Caco-2 (cell line): Measurements from ENCODE around the gene HRH2. TPM values are rescaled to one million over a fixed set of nuclear protein-coding genes. Genes with fewer than 3 reads are reported as not detected.

Experiments used
- BruUV-seq: library from RNA; stranded (reverse); fragments of 400-500 nt; replicated peaks from 2 replicates; lab custom pipeline; 2021; lab: Mats Ljungman, UMichigan
- CTCF ChIA-PET: fragments of 300-600 bp; sonication (Branson Sonifier 250); formaldehyde crosslinking; loops from one replicate; lab custom pipeline; 2022; ENCODE audit warnings: antibody characterized with exemption; lab: Charles Lee
- POLR2A ChIA-PET: fragments of 300-600 bp; sonication (Branson Sonifier 250); formaldehyde crosslinking; loops from one replicate; lab custom pipeline; 2022; ENCODE audit warnings: antibody characterized with exemption; lab: Charles Lee
- DNase-seq, 2 experiments: peaks; one replicate each; pipeline versions ENCODE4 v3.0.0 to v3.0.0-alpha.2; 2020 to 2022
- H3K27me3 ChIP-seq: replicated peaks from 2 replicates; pipeline ENCODE4 v1.6.0; 2011; ENCODE audit warnings: low read length; ENCODE audit not compliant: control insufficient read depth, insufficient read depth
- H3K36me3 ChIP-seq: 2 replicates; pipeline ENCODE4 v1.5.1; 2011; ENCODE audit warnings: low read length; ENCODE audit not compliant: control insufficient read depth, insufficient read depth
- H3K4me1 ChIP-seq: fragments of 250-450 bp; sonication (Bioruptor Pico); 2 replicates; pipeline ENCODE4 v1.5.1; 2020; ENCODE audit warnings: mild to moderate bottlenecking
- H3K4me3 ChIP-seq: 2 replicates; pipeline ENCODE4 v1.5.1; 2011; ENCODE audit warnings: low read depth, mild to moderate bottlenecking, control low read depth, low read length
- H3K9me3 ChIP-seq: fragments of 250-450 bp; sonication (Bioruptor Pico); 2 replicates; pipeline ENCODE4 v1.5.1; 2020; ENCODE audit warnings: mild to moderate bottlenecking, moderate library complexity
- H3K27ac Mint-ChIP-seq: one replicate; pipeline ENCODE4 v1.8.0; 2022; ENCODE audit warnings: mixed read lengths; ENCODE audit not compliant: unreplicated experiment
- H3K27me3 Mint-ChIP-seq: one replicate; pipeline ENCODE4 v1.8.0; 2022; ENCODE audit warnings: mixed read lengths; ENCODE audit not compliant: insufficient read depth, unreplicated experiment
- H3K36me3 Mint-ChIP-seq: one replicate; pipeline ENCODE4 v1.8.0; 2022; ENCODE audit warnings: mild to moderate bottlenecking, mixed read lengths; ENCODE audit not compliant: insufficient read depth, unreplicated experiment
- H3K4me1 Mint-ChIP-seq: one replicate; pipeline ENCODE4 v1.8.0; 2022; ENCODE audit warnings: low read depth, mixed read lengths; ENCODE audit not compliant: unreplicated experiment
- H3K4me3 Mint-ChIP-seq: one replicate; pipeline ENCODE4 v1.8.0; 2022; ENCODE audit warnings: mild to moderate bottlenecking, moderate library complexity, mixed read lengths; ENCODE audit not compliant: unreplicated experiment
- H3K9me3 Mint-ChIP-seq: one replicate; pipeline ENCODE4 v1.8.0; 2022; ENCODE audit warnings: mixed read lengths; ENCODE audit not compliant: unreplicated experiment
- intact Hi-C: fragments of 100-400 bp; cut with micrococcal nuclease; formaldehyde crosslinking; loops from one replicate; pipeline ENCODE4 v1.10.0; 2022; ENCODE audit not compliant: unreplicated experiment
- total RNA-seq: library from RNA; stranded (reverse); gene quantifications from 2 replicates; pipeline ENCODE4 v1.2.3, GENCODE V29; 2022
- TF ChIP-seq, protein P1 (sequence below), 2 experiments: fragments of 200-600 bp in 1 of 2; IDR thresholded peaks; 1 replicate in 1 of 2; 2 replicates in 1 of 2; pipeline versions ENCODE4 v1.5.1 to v1.8.0; 2011 to 2022; ENCODE audit warnings: antibody characterized with exemption in 1 of 2, control low read depth in 1 of 2, inconsistent platforms in 1 of 2, low read depth in 1 of 2, low read length in 1 of 2, mild to moderate bottlenecking in 1 of 2, moderate library complexity in 1 of 2; ENCODE audit not compliant: insufficient read depth in 1 of 2, severe bottlenecking in 1 of 2, unreplicated experiment in 1 of 2

HRH2 gene
- total RNA-seq, 1 experiment from 2014 or later: not detected

- H3K4me1 Mint-ChIP-seq: peaks cover 14% of the 10 kb centered on the region
- TF ChIP-seq, protein P1, sequence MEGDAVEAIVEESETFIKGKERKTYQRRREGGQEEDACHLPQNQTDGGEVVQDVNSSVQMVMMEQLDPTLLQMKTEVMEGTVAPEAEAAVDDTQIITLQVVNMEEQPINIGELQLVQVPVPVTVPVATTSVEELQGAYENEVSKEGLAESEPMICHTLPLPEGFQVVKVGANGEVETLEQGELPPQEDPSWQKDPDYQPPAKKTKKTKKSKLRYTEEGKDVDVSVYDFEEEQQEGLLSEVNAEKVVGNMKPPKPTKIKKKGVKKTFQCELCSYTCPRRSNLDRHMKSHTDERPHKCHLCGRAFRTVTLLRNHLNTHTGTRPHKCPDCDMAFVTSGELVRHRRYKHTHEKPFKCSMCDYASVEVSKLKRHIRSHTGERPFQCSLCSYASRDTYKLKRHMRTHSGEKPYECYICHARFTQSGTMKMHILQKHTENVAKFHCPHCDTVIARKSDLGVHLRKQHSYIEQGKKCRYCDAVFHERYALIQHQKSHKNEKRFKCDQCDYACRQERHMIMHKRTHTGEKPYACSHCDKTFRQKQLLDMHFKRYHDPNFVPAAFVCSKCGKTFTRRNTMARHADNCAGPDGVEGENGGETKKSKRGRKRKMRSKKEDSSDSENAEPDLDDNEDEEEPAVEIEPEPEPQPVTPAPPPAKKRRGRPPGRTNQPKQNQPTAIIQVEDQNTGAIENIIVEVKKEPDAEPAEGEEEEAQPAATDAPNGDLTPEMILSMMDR (IDR thresholded peaks at IDR 0.05; ENCODE audit: insufficient read depth in 1 of 2, low read depth in 1 of 2, low read length in 1 of 2, severe bottlenecking in 1 of 2, unreplicated experiment in 1 of 2): no peak
- H3K9me3 Mint-ChIP-seq: peaks cover 25% of the 10 kb centered on the region
- intact Hi-C loops: no loop called here
- Histone ChIP-seq H3K9me3 (no peaks in the 10 kb centered on the region), H3K27me3 (no peaks in the 10 kb centered on the region), H3K36me3 (no peaks in the 10 kb centered on the region), H3K4me3 (no peak overlapping the region), H3K4me1 (peaks cover under 1% of the 10 kb centered on the region; the same call in 1 of the 2 replicates)
- ChIA-PET POLR2A (no interaction called here), CTCF (no interaction called here)
- H3K27me3 Mint-ChIP-seq: no peaks in the 10 kb centered on the region
- no peaks in the 10 kb centered on the region for H3K36me3 Mint-ChIP-seq
- H3K27ac Mint-ChIP-seq: no peak overlapping the region
- peak in 1 of 2 experiments; percentile 7 for DNase-seq
- H3K4me3 Mint-ChIP-seq: no peak overlapping the region
- no TSS peak for BruUV-seq
Observed at GRCh38 chr5:175712313-175712680, 54.4 kb downstream of the HRH2 start.

- Mint-ChIP-seq H3K4me1 (peaks cover 14% of the 10 kb centered on the region), H3K27ac (no peak overlapping the region), H3K4me3 (no peak overlapping the region), H3K27me3 (no peaks in the 10 kb centered on the region), H3K9me3 (peaks cover 25% of the 10 kb centered on the region), H3K36me3 (no peaks in the 10 kb centered on the region)
- POLR2A ChIA-PET: no interaction called here
- CTCF ChIA-PET: no interaction called here
- H3K9me3 ChIP-seq: no peaks in the 10 kb centered on the region
- H3K4me1 ChIP-seq: no peaks in the 10 kb centered on the region
- DNase-seq: peak in 1 of 2 experiments; percentile 23
- TF ChIP-seq, protein P1 (IDR thresholded peaks at IDR 0.05; ENCODE audit: insufficient read depth in 1 of 2, low read depth in 1 of 2, low read length in 1 of 2, severe bottlenecking in 1 of 2, unreplicated experiment in 1 of 2): no peak
- H3K27me3 ChIP-seq: no peaks in the 10 kb centered on the region
- no peaks in the 10 kb centered on the region for H3K36me3 ChIP-seq
- no TSS peak for BruUV-seq
- intact Hi-C loops: no loop called here
- H3K4me3 ChIP-seq: no peak overlapping the region
Observed at GRCh38 chr5:175712681-175713085, 54.8 kb downstream of the HRH2 start.

DNA sequence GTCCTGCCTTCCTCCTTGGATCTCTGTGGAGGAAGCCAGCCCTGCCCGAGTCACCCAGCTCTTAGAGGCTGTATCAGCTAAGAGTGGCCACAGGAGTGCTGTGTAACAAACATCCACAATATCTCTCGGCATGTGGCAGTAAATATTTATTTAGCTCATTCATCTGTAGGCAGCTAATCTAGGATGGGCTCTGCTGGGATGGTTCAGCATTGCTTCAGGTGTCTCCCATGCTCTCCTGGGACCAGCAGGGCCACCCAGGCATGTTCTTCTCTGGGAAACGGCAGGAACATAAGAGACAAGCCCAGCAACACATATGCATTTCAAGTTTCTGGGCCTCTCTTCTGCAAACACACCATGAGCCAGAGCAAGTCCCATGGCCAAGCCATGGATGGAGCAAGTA, 56.1 kb downstream of the HRH2 start:
- H3K9me3 Mint-ChIP-seq: peaks cover 25% of the 10 kb centered on the region
- BruUV-seq: no TSS peak
- no peaks in the 10 kb centered on the region for H3K27me3 Mint-ChIP-seq
- TF ChIP-seq, protein P1 (IDR thresholded peaks at IDR 0.05; ENCODE audit: insufficient read depth in 1 of 2, low read depth in 1 of 2, low read length in 1 of 2, severe bottlenecking in 1 of 2, unreplicated experiment in 1 of 2): no peak
- Histone ChIP-seq H3K27me3 (no peaks in the 10 kb centered on the region), H3K9me3 (no peaks in the 10 kb centered on the region), H3K36me3 (no peaks in the 10 kb centered on the region), H3K4me3 (no peak overlapping the region), H3K4me1 (peaks cover 9% of the 10 kb centered on the region; the same call in 1 of the 2 replicates)
- H3K27ac Mint-ChIP-seq: no peak overlapping the region
- CTCF ChIA-PET: no interaction called here
- intact Hi-C loops: no loop called here
- H3K4me3 Mint-ChIP-seq: no peak overlapping the region
- no peak for DNase-seq
- POLR2A ChIA-PET: no interaction called here
- no peaks in the 10 kb centered on the region for H3K36me3 Mint-ChIP-seq
- H3K4me1 Mint-ChIP-seq: peaks cover 23% of the 10 kb centered on the region
